Cardiac muscle cell (in vitro differentiated cells and primary cell): ENCODE results near the gene KCNMB2. TPM values are rescaled to one million over a fixed set of nuclear protein-coding genes. Genes with fewer than 3 reads are reported as not detected.

ENCODE experiments used
- DNase-seq, 2 donors: peaks; one replicate each; pipeline versions ENCODE4 v3.0.0 to v3.0.0-alpha.2; 2010 to 2017; ENCODE audit warnings: low read depth in 1 of 2, low spot score in 1 of 2
- H3K27ac ChIP-seq: fragments of 200-600 bp; sonication (generic); 2 replicates; pipeline ENCODE4 v1.5.1; 2016
- H3K27me3 ChIP-seq: fragments of 200-600 bp; sonication (generic); 2 replicates; pipeline ENCODE4 v1.6.0; 2016; ENCODE audit warnings: control low read depth
- H3K36me3 ChIP-seq: fragments of 200-600 bp; sonication (generic); 2 replicates; pipeline ENCODE4 v1.5.1; 2016; ENCODE audit warnings: control low read depth
- H3K4me1 ChIP-seq: fragments of 200-600 bp; sonication (generic); 2 replicates; pipeline ENCODE4 v1.8.1; 2017; ENCODE audit warnings: low read depth, mild to moderate bottlenecking, mixed run types
- H3K4me3 ChIP-seq: fragments of 200-600 bp; sonication (generic); 2 replicates; pipeline ENCODE4 v1.5.1; 2016; ENCODE audit warnings: mild to moderate bottlenecking
- H3K9me3 ChIP-seq: fragments of 200-600 bp; sonication (generic); 2 replicates; pipeline ENCODE4 v1.5.1; 2017; ENCODE audit warnings: low read depth, mild to moderate bottlenecking, control low read depth
- polyA plus RNA-seq: library from polyadenylated mRNA; unstranded; fragments of >200 nt; fragmentation: Nextera tagmentation; extraction: Ambion mirVana; gene quantifications from 2 replicates; pipeline ENCODE4 v1.2.1, GENCODE V29; 2016
- total RNA-seq: library from RNA; depleted of rRNA; stranded (reverse); fragments of >200 nt; gene quantifications from 2 replicates; pipeline ENCODE4 v1.2.3, GENCODE V29; 2016
- TF ChIP-seq, protein P1 (sequence below): IDR thresholded peaks from 2 replicates; pipeline ENCODE4 v1.5.1; 2012; ENCODE audit warnings: low read depth, mild to moderate bottlenecking, low read length

The KCNMB2 gene
- total RNA-seq, result 0.33 TPM in 1 of 2 replicates, not detected in the other
- polyA plus RNA-seq, result 0.89 TPM in 1 of 2 replicates, not detected in the other

DNA sequence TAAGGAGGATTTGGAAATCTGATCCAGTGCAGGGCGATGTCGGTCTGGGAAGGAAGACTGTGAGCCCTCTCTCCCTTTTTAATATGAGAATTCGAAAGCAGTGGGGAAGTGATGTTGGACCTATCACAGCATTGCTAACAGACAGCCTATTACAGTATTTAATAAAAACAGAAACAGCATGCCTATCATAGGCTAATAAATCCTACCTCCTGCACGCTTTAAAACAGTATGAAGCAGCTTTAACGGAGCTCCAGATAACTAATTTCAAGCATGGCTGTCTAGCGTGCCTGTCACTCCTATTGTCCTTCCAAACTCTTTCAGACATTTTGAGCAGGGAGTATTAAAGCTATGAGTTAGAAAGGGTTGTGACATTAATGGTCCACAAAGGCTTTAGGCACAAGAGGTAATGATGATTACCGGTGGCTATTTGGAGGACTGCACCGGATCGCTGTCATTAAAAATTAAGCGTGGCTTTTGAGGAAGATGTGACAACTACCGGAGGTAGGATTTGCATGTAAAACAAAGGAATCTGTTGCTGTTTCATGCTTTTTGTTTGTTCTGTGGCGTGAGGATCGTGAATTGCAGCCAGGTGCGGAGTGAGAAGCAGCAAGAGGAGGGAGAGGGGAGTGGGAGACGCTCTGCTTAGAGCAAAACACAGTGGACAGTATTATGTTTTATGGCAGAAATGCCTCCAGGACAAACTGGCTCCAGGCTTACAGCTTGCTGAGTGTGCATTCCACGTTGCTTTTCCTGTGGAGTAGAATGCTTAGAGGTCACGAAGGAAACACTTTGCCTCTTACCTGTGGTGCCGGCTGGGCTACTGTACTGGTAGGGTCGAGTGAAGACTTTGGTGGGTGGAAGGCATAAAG is at the start of gene KCNMB2:
KCNMB2 (plus strand) TSS at position 226 of the 869 bp plus-strand sequence.
- peak; percentile 16 to 42 for DNase-seq
- Histone ChIP-seq H3K4me1 (peaks cover 17% of the 10 kb centered on the region), H3K27ac (no peak within 1 kb of the TSS), H3K36me3 (no peaks in the 10 kb centered on the region), H3K9me3 (no peaks in the 10 kb centered on the region), H3K27me3 (no peaks in the 10 kb centered on the region), H3K4me3 (peak within 1 kb of the TSS; percentile 12)
- TF ChIP-seq, protein P1, sequence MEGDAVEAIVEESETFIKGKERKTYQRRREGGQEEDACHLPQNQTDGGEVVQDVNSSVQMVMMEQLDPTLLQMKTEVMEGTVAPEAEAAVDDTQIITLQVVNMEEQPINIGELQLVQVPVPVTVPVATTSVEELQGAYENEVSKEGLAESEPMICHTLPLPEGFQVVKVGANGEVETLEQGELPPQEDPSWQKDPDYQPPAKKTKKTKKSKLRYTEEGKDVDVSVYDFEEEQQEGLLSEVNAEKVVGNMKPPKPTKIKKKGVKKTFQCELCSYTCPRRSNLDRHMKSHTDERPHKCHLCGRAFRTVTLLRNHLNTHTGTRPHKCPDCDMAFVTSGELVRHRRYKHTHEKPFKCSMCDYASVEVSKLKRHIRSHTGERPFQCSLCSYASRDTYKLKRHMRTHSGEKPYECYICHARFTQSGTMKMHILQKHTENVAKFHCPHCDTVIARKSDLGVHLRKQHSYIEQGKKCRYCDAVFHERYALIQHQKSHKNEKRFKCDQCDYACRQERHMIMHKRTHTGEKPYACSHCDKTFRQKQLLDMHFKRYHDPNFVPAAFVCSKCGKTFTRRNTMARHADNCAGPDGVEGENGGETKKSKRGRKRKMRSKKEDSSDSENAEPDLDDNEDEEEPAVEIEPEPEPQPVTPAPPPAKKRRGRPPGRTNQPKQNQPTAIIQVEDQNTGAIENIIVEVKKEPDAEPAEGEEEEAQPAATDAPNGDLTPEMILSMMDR, result no peak

DNA sequence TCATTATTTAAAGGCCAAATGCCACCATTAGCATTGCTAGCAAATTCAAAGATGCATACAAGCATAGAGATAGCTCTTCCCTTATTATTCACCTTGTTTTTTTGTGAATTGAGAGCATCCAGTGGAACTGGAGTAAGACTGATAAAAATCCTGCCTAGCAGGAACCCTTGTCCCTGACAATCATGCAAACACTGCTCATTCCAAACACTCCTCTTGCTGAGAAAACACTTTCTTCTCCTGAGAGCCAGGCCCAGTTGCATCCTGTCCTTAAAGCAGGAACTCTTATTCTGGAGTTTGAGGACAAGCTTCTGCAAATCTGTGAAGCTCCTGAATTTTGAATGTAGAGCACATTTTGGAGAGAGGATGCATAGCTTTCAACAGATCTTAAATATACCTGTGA is 49.3 kb upstream of the KCNMB2 start:
- Histone ChIP-seq H3K36me3 (no peaks in the 10 kb centered on the region), H3K4me3 (no peak overlapping the region), H3K27ac (no peak overlapping the region), H3K27me3 (no peaks in the 10 kb centered on the region), H3K9me3 (no peaks in the 10 kb centered on the region), H3K4me1 (no peaks in the 10 kb centered on the region)
- TF ChIP-seq, protein P1, result no peak
- no peak for DNase-seq

DNA sequence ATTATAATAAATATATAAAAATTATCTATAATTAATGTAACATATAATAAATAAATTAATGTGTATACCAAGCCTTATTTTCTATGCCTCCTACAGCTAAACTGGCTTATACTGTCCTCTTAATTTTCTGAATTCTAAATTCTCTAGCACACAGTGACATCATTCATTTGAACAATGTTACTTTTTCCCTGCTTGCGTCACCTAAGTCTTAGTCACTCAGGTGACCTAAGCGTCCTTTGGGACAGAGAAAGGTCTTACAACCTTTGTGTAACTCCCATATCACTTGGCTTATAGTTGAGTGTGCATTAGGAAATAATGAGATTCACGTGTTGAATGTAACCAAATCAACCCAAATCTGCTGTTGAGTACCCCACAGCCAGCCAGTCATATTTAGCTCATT is 48.5 kb upstream of the KCNMB2 start:
- Histone ChIP-seq H3K9me3 (no peaks in the 10 kb centered on the region), H3K27ac (no peak overlapping the region), H3K4me1 (no peaks in the 10 kb centered on the region), H3K36me3 (no peaks in the 10 kb centered on the region), H3K4me3 (no peak overlapping the region), H3K27me3 (no peaks in the 10 kb centered on the region)
- TF ChIP-seq, protein P1, result no peak
- no peak for DNase-seq

DNA sequence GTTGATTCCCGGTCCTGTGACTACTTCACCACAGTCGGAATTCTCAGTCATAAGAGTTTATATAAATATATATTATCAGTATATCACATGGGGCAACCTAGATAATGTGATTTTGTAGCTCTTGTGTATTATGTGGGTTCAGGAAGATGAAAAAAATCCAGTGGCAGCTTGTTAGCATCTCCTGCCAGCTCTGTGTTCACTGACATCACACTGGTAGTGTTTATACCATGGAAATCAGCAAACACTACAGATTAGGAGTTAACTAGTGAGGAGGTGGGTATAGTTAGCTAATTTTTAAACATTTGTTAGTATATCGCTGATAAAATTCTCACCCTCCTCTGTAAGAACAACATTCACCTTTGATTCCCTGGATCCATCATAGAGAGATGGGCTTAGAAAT is 44.5 kb upstream of the KCNMB2 start:
- H3K36me3 ChIP-seq, result no peaks in the 10 kb centered on the region
- no peak for DNase-seq
- no peak overlapping the region for H3K27ac ChIP-seq
- H3K9me3 ChIP-seq, result no peaks in the 10 kb centered on the region
- H3K4me3 ChIP-seq, result no peak overlapping the region
- H3K4me1 ChIP-seq, result no peaks in the 10 kb centered on the region
- H3K27me3 ChIP-seq, result no peaks in the 10 kb centered on the region
- TF ChIP-seq, protein P1, result no peak

DNA sequence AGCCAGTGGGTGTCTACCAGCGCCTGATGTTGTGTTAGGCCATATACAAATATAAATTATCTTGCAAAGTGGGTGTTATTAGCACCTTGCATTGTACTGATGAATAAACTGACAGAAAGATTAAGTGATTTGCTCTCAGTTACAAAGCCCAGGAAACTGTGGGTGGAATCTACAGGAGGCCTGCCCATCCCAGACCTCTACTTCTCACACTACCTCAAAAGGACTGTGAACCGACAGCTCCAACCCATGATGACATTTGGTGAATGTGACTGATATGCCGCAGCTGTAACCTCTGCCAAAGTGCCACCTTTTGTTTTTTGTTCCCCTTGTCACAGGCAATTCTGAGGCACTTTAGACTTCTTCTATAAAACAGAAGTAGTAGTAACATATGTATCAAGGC is 43.7 kb upstream of the KCNMB2 start:
- H3K4me3 ChIP-seq, result no peak overlapping the region
- H3K27ac ChIP-seq, result no peak overlapping the region
- H3K36me3 ChIP-seq, result no peaks in the 10 kb centered on the region
- no peaks in the 10 kb centered on the region for H3K4me1 ChIP-seq
- H3K9me3 ChIP-seq, result no peaks in the 10 kb centered on the region
- TF ChIP-seq, protein P1, result no peak
- no peaks in the 10 kb centered on the region for H3K27me3 ChIP-seq
- DNase-seq, result no peak
